Measurements from ENCODE around the gene MOV10. TPM values are rescaled to one million over a fixed set of nuclear protein-coding genes. Genes with fewer than 3 reads are reported as not detected.

Gene MOV10
- total RNA-seq, 1 experiment from 2014 or later, result 29.1 TPM

DNA sequence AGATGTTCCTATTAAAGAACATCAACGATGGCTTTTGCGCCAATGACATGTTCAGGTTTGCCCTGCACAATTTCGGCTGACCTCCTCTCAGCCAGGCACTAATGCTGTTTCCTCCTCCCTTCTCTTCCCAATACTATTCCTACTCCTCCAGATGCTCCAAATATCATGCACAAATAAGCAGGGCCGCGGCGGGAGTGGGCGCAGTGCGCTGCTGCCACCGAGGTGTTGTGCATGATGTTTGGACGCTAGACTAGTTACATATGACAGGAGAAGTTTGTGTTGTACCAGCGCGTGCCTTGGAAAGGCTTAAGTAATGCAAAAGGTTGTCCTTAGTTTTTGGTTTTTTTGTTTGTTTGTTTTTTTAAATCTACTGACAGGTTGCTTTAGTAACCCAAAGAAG lies 73.9 kb downstream of the MOV10 start:
- in situ Hi-C loops (cut with HindIII; ENCODE audit: low pct_unique_long_range_greater_than_20kb, low sequenced_read_pairs), result no loop called here

More for the DNA sequence above, 73.9 kb downstream of the MOV10 start:
- DNase-seq (ENCODE audit: low read depth, low spot score), result no peak

Small RNA genes within 50 kb of the gene (small RNA-seq; reads per million reads assigned to genes)
- gene RNU7-70P, result 0 to 0.10 reads per million in 2 experiments

Other genes starting within 250 kb of the MOV10 start
- 0.13 and 0.37 TPM in 2 replicates for gene WNT2B, start 165.7 kb upstream of the MOV10 start, total RNA-seq (2014; rRNA removed; shearing (Covaris generic))
- gene ST7L, start 55.5 kb upstream of the MOV10 start, total RNA-seq (2014; rRNA removed; shearing (Covaris generic)), result 23.8 and 28.2 TPM in 2 replicates
- 137 and 146 TPM in 2 replicates for gene CAPZA1, start 54.8 kb upstream of the MOV10 start, total RNA-seq (2014; rRNA removed; shearing (Covaris generic))
- gene RHOC, start 32.5 kb downstream of the MOV10 start, total RNA-seq (2014; rRNA removed; shearing (Covaris generic)), result 100 and 125 TPM in 2 replicates
- gene PPM1J, start 40.7 kb downstream of the MOV10 start, total RNA-seq (2014; rRNA removed; shearing (Covaris generic)), result 0.40 and 0.61 TPM in 2 replicates